Measurements from ENCODE around the gene ZNF273.

DNA sequence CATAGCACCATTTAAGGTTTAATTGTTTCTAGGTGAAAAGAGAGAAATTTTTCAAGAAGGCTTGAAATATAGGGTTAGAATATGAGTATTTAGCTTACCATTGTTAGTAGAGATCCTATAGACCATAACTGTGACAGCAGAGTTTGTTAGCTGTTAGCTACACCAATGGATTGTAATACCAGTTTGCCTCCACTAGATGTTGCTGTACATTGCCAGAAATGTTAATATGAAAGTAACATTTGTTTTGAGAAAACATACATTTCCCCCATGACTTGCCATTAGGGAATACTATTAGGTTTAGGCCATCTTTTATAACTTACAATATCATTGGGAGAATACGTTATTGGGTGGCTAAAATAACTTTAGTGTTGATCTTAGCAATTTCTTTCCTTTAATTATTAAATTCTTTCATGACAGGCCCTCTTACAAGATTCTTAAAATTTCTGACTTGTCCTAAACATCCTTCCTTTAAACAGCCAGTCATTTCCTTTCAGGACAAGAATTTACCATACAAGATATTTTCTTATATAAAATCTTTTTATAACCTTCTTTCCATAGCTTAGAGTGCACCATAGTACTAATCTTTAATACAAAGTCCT lies 48.3 kb downstream of the ZNF273 start:
- TF ChIP-seq CTCF (IDR thresholded peaks at IDR 0.05) = peak; percentile 68 to 82 (median 79)
- TF ChIP-seq EP300 (IDR thresholded peaks at IDR 0.05) = no peak
